GM12864 (cell line): ENCODE data around the gene MACO1.

ENCODE experiments used
- DNase-seq: peaks from one replicate; pipeline ENCODE4 v3.0.0-alpha.2; 2011; ENCODE audit warnings: low read depth
- H3K4me3 ChIP-seq: 2 replicates; pipeline ENCODE4 v1.5.1; 2011; ENCODE audit warnings: mild to moderate bottlenecking, low read depth, low read length, control low read depth
- TF ChIP-seq, protein P1 (sequence below): IDR thresholded peaks from 2 replicates; pipeline ENCODE4 v1.5.1; 2011; ENCODE audit warnings: low read depth, mild to moderate bottlenecking, moderate library complexity, low read length, control low read depth, inconsistent platforms; ENCODE audit errors: missing control alignments

MACO1 gene

DNA sequence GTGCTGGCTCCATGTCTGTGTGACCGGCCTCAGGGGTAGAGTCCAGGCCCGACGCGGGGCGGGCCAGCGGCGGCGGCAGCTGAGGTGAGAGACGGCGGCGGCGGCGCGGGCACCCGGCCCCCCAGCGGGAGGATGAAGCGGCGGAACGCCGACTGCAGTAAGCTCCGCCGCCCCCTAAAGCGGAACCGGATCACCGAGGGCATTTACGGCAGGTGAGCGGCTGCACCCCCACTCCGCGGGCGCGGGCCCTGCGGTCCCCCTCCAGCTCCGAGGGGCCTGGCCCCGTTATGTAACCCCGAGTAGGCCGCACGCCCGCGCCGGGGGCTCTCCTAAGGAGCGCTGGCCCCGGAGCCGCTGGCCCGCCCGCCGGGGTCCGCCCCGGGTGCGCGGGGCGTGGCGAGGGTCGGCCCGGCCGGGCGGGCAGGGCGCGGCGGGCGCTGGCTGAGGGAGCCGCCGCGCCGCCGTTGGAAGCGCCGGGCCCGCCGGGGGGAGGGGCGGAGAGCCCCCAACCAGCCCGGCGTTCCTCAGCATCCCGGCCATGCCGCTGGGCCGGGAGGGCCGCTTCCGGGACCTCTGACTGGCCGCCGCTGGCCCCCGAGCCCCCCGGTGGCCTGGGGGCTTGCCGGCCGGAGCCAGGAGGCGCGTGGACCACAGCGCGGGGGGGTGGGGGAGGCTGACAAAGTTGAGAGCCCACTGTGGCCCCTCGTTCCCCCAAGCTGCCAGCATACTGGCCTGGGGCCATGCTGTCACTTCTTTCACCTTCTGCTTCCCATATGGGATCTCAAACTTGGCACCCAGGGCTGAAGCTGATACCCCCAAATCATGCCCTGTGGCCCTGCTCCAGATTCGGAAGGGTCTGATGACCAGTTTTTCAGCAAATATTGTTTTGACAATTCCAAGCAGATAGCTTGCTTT lies 527 bp downstream of the MACO1 start:
- TF ChIP-seq, protein P1, sequence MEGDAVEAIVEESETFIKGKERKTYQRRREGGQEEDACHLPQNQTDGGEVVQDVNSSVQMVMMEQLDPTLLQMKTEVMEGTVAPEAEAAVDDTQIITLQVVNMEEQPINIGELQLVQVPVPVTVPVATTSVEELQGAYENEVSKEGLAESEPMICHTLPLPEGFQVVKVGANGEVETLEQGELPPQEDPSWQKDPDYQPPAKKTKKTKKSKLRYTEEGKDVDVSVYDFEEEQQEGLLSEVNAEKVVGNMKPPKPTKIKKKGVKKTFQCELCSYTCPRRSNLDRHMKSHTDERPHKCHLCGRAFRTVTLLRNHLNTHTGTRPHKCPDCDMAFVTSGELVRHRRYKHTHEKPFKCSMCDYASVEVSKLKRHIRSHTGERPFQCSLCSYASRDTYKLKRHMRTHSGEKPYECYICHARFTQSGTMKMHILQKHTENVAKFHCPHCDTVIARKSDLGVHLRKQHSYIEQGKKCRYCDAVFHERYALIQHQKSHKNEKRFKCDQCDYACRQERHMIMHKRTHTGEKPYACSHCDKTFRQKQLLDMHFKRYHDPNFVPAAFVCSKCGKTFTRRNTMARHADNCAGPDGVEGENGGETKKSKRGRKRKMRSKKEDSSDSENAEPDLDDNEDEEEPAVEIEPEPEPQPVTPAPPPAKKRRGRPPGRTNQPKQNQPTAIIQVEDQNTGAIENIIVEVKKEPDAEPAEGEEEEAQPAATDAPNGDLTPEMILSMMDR: peak; percentile 9
- no peak for DNase-seq
- H3K4me3 ChIP-seq: peak overlapping the region; percentile 75

DNA sequence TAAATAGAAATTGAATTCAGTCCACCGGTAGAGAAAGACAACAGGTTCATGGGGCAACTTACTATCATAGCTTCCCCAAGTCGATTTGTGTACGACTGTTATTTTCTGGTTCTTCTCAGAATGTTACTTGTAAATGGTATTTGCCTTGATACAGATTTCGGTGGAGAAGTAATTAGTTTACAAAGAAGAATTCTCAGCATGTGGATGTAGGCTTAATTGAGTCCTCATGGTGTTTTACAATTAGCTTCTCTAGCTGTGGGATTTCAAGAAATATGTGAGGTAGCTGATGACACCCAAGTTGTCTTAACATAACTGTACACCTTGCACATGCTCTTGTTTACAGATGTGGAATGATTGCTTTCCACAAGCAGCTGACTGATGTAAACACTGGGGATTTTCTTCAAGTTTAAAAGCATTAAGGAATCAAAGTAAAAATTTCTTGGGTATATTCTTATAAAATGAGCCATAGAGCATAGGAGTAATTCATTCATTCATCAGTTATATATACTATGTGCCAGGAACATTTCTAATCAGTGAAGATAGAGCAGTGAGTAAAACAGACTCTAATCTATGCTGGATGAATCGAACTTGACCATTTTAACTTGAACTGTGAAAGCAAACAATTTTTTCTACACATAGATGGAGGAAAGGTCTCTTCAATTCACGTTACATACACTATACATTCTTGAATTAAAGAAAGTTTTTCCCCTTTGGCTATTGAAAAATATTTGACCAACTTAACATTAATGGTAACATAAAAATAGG lies 1.4 kb downstream of the MACO1 start:
- peak overlapping the region; percentile 75; the same call in 1 of the 2 replicates for H3K4me3 ChIP-seq
- DNase-seq: no peak
- TF ChIP-seq, protein P1: no peak

DNA sequence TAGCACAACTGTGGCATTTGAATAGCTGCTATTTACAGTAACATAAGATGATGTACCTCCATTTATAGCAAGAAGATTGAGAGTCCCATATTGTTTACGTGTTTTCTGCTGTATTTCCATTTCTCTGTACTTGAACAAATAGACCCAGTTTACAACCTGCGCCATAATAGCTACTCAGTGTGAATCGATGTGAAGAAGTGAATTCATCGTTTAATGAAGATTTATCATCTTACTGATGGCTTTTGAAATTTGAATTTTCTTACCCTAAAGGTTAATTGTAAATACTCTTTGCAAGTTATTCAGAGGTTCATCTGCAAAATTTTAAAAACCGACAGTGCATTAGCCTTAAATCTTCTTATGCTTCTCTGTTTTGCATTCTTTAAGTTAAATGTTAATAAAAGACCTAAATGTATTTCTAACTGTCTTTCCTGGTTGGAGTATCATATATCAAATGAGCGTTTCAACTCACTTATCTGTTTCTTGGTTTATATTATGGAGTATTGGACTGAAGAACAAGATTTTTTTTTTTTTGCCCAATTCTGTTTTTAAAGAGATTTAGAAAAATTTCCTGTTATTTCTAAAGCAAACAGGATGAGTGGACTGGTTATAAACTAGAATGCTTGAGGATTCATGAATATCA lies 2.2 kb downstream of the MACO1 start:
- no peak for DNase-seq
- TF ChIP-seq, protein P1: no peak
- no peak overlapping the region for H3K4me3 ChIP-seq

DNA sequence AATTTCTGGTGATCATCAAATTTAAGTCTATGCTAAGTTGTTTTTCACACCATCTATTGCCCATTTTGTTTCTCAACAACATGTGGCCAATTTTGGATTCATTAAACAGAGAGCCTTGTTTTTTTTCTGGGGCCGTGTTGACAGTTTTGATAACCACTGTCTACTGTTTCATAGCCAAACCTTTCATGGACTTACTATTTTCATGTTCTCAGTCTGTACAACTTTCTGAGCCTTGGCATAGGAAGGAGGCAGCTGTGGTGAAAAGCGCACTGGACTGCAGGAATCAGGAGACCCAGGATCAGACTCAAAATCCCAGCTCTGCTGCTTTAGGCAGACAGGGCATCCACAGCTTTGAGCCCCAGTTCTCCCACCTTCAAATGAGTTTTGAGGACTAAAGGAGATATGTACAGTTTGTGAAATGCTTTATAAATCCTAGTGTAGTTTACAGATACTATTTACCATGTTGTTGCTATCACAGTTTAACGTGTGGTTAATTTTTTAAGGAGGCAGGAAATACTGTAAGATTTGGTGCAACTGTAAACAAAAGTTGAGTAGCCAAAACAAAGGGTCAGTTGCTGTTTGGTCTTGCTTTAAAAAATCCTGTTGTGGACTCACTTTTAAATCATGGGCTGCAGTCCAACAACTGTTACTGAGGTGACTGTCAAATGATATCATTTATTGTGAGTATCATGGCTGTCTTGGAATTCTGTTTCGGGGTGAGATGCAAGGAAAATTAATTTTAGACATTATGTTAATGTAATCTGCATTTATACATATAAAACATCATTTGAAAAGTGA lies 2.9 kb downstream of the MACO1 start:
- TF ChIP-seq, protein P1: no peak
- no peak overlapping the region for H3K4me3 ChIP-seq
- DNase-seq: no peak

DNA sequence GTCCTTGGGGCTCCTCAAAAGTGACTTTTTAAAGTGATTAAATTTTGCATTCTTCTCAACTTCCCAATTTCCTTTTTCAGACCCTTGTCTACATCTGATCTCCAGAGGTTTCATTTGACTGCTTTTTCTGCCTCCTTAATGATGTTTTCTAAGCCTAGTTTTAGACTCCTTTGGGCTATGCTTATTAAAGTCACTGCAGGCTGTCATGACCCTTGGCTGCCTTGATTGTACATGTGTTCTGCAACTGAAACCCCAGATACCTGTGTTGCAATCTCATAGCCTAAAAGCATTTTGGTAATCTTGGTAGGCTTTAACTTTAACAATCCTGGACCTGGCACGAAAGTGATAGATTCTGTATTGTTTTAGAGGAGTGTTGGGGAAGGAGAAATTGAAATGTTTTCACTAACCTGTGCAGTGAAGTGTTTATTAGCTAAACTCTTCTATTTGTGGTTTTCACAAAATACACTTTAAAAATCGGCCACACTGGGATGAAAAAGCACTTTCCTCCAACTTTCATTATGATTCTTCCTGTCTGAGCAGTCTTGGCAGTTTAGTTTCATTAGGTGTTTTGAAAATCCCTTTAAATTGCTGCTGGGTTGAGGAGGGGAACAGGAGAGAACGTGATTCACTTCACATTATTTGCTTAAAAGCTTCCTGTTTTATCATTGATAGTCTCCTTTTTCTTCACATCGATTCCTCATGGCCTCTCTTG lies 4.9 kb downstream of the MACO1 start:
- H3K4me3 ChIP-seq: no peak overlapping the region; the same call in 1 of the 2 replicates
- TF ChIP-seq, protein P1: no peak
- DNase-seq: no peak

DNA sequence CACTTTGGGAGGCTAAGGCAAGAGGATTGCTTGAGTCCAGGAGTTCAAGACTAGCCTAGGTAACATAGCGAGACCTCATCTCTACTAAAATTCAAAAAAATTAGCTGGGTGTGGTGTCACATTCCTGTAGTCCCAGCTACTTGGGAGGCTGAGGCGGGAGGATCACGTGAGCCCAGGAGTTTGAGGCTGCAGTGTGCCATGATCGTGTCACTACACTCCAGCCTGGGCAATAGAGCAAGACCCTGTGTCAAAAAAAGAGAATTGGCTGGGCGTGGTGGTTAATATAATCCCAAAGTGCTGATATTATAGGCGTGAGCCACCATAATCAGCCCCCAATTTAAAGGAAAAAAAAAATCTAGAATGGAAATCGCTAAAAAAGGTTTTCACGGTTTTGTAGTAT lies 7.0 kb downstream of the MACO1 start:
- no peak overlapping the region for H3K4me3 ChIP-seq
- TF ChIP-seq, protein P1: no peak
- no peak for DNase-seq
